Measurements from ENCODE around the gene DRAP1.
A peak's percentile ranks its signal among the peaks of the same experiment; 100 is the strongest.

DNA sequence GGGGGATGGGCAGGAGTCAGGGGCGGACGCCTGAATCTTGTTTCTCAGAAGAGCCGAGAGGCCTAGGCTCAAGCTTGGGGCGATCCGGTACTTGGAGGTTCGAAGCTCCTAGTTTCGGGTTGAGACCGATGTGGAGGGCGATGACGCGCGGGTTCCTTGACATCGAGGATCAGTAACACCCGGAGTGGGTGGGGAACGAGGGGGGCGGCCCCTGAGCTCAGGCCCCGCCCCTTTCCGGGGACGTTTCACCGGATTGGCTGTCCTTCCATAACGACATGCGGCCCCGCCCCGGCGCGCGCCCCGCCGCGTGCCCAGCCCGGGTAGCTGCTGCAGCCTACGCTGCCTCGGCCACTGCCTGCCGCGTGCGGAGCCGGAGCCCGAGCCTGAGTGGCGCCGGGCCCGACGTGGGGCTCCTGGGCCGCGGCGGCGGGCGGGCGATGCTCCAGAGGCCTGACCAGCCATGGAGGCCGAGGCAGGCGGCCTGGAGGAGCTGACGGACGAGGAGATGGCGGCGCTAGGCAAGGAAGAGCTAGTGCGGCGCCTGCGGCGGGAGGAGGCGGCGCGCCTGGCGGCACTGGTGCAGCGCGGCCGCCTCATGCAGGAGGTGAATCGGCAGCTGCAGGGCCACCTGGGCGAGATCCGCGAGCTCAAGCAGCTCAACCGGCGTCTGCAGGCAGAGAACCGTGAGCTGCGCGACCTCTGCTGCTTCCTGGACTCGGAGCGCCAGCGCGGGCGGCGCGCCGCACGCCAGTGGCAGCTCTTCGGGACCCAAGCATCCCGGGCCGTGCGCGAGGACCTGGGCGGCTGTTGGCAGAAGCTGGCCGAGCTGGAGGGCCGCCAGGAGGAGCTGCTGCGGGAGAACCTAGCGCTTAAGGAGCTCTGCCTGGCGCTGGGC lies 28.7 kb upstream of the DRAP1 start, which contains the start of gene CCDC85B:
- TF ChIP-seq CTCF (IDR thresholded peaks at IDR 0.05) (peak; percentile 36), POLR2AphosphoS5 (IDR thresholded peaks at IDR 0.05; ENCODE audit: low read depth, low read length) (peak; percentile 76)

Data from Panc1 (cell line).